Muscle layer of duodenum (tissue), 2 donors: Measurements from ENCODE around the gene ARL8A.

Experiments
- H3K27ac ChIP-seq: one replicate; pipeline ENCODE4 v1.7.0; 2013; ENCODE audit warnings: mild to moderate bottlenecking, low read length
- H3K27me3 ChIP-seq: one replicate; pipeline ENCODE4 v1.7.0; 2013; ENCODE audit warnings: low read depth, mild to moderate bottlenecking, control low read depth, low read length
- H3K36me3 ChIP-seq, 2 donors: one replicate each; pipeline ENCODE4 v1.7.0; 2013; ENCODE audit warnings: low read length in 2 of 2, control low read depth in 1 of 2, mild to moderate bottlenecking in 1 of 2; ENCODE audit not compliant: insufficient read depth in 2 of 2, control insufficient read depth in 1 of 2
- H3K4me1 ChIP-seq, 2 donors: one replicate each; pipeline ENCODE4 v1.7.0; 2013; ENCODE audit warnings: low read length in 2 of 2, mild to moderate bottlenecking in 2 of 2, control low read depth in 1 of 2, moderate library complexity in 1 of 2; ENCODE audit not compliant: insufficient read depth in 2 of 2, control insufficient read depth in 1 of 2
- H3K4me3 ChIP-seq, 2 donors: one replicate each; pipeline ENCODE4 v1.7.0; 2013; ENCODE audit warnings: low read length in 2 of 2, low read depth in 1 of 2, mild to moderate bottlenecking in 1 of 2
- H3K9me3 ChIP-seq, 2 donors: one replicate each; pipeline ENCODE4 v1.7.0; 2013; ENCODE audit warnings: low read length in 2 of 2, control low read depth in 1 of 2, mild to moderate bottlenecking in 1 of 2; ENCODE audit not compliant: control insufficient read depth in 1 of 2
- donor health status: healthy.

ARL8A gene

DNA sequence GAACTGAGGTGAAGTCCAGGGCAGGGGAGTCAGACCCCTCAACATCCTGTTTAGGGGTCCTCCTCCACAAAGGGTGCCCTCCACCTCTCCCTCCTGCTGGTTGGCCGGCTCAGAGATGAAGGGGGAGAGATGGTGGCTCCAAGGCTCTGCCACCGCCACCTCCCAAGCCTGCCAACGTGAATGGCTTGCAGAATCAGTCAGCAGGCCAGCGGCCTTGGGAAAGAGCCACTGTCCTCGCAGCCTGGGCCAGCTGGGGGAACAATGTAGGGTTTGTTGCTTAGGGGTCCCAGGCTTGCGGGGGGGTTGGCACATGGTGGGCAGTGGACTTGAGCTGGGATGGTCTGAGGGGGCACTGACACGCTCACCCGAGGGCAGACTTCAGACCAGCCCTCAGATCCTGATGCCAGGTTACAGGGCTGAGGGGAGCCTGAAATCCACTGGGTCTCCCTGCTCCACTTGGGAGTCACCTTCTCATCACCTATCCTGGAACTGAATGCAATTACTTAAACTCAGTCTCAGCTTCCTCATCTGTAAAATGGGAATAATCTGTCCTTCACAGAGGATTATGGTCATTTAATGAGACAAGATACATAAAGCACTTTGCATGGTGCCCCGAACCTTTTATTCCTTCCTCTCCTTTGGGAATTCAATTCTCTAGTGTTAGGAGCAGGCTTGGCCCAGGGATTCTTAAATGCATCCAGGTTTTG lies 13.6 kb downstream of the ARL8A start:
- Histone ChIP-seq H3K27ac (no peak overlapping the region), H3K4me3 (no peak overlapping the region), H3K4me1 (peaks cover 19 to 38% of the 10 kb centered on the region in 2 donors), H3K9me3 (no peaks in the 10 kb centered on the region), H3K27me3 (no peaks in the 10 kb centered on the region), H3K36me3 (peaks cover 5 to 20% of the 10 kb centered on the region in 2 donors)

DNA sequence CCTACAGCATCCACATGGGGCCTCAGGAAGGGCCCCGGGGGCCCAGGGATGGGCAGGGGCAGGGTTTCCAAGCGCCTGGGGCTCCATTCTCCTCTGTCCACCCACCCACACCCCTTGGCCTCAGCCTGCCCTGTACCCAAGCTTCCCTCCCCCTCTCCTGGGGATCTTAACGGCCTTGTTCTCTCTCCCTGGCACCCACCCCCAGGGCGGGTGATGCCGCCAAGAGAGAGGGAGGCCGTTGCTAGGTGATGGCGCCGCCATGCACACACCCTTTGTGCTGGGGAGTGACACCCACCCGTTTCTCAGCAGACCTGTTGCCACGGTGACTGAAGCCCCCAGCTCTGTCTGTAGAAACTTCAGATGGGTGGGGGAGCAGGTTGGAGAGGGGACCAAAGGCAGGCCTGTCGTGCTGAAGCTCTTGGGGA lies 14.2 kb downstream of the ARL8A start:
- Histone ChIP-seq H3K27ac (no peak overlapping the region), H3K4me3 (no peak overlapping the region)

DNA sequence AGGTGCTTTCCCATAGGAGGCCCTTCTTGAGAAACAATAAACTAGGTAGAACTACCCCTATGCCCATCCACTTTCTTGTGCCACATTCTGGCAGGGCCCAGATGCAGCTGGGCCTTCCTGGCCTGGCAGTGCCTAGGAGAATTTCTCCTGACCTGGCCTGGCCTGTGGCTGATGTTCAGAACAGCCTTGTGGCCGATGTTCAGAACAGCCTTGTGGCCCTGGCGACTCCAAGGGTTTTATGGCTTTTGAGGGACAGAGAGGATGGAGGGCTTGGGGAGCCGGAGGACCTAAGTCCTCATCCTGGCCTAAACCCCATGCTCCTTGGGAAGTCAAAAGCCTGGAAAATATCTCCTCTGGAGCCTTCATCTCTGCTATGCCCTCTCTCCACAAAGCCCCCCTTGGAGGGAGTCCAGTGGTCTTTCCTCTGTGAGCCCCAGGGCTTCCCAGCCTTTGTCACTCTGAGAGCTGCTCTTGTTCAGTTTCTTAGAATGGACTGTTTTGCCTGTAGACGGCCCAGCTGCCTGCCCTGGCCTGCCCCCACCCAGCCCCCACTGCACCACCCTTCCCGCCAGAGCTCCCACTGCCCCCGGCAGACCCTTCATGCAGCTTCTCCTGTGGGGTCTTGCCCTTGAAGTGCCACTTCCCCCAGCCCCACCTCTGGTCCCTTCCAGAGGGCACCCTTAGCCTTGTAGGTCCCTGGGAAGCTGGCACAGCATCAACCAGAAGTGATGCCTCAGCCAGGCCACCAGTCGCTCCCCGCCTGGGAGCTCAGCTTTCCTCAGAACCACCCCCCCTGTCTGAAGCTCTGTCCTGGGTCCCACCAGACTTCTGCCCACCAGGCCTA lies 14.9 kb downstream of the ARL8A start:
- H3K4me1 ChIP-seq = peaks cover 19 to 38% of the 10 kb centered on the region in 2 donors
- no peaks in the 10 kb centered on the region for H3K27me3 ChIP-seq
- H3K9me3 ChIP-seq = no peaks in the 10 kb centered on the region
- no peak overlapping the region for H3K27ac ChIP-seq
- no peak overlapping the region for H3K4me3 ChIP-seq
- peaks cover 2 to 11% of the 10 kb centered on the region in 2 donors for H3K36me3 ChIP-seq

More for the DNA sequence above, 14.2 kb downstream of the ARL8A start:
- H3K27me3 ChIP-seq = no peaks in the 10 kb centered on the region
- peaks cover 5 to 14% of the 10 kb centered on the region in 2 donors for H3K36me3 ChIP-seq
- H3K9me3 ChIP-seq = no peaks in the 10 kb centered on the region
- peaks cover 19 to 38% of the 10 kb centered on the region in 2 donors for H3K4me1 ChIP-seq

DNA sequence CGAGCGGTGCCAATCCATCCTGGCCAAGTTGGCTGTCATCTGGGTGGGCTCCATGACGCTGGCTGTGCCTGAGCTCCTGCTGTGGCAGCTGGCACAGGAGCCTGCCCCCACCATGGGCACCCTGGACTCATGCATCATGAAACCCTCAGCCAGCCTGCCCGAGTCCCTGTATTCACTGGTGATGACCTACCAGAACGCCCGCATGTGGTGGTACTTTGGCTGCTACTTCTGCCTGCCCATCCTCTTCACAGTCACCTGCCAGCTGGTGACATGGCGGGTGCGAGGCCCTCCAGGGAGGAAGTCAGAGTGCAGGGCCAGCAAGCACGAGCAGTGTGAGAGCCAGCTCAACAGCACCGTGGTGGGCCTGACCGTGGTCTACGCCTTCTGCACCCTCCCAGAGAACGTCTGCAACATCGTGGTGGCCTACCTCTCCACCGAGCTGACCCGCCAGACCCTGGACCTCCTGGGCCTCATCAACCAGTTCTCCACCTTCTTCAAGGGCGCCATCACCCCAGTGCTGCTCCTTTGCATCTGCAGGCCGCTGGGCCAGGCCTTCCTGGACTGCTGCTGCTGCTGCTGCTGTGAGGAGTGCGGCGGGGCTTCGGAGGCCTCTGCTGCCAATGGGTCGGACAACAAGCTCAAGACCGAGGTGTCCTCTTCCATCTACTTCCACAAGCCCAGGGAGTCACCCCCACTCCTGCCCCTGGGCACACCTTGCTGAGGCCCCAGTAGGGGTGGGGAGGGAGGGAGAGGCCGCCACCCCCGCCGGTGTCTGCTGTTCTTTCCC lies 16.5 kb downstream of the ARL8A start:
- no peaks in the 10 kb centered on the region for H3K9me3 ChIP-seq
- H3K4me1 ChIP-seq = peaks cover 16 to 28% of the 10 kb centered on the region in 2 donors
- H3K27me3 ChIP-seq = no peaks in the 10 kb centered on the region
- H3K4me3 ChIP-seq = no peak overlapping the region
- no peak overlapping the region for H3K27ac ChIP-seq
- H3K36me3 ChIP-seq = peaks cover 0 to 3% of the 10 kb centered on the region in 2 donors

DNA sequence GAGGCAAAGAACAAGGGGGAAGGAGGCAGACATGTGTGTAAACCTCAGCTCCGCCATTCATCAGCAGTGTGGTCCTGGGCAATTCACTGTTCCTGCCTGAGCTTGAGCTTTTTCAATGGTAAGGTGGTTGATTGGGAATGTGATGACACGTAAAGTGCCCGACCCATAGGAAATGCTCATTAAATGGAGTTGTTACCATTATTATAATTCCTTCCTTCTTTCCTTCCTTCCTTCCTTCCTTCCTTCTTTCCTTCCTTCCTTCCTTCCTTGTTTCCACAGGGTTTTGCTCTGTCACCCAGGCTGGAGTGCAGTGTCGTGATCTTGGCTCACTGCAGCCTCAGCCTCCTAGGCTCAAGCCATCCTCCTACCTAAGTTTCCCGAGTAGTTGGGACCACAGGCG lies 17.5 kb downstream of the ARL8A start:
- Histone ChIP-seq H3K27me3 (no peaks in the 10 kb centered on the region), H3K9me3 (no peaks in the 10 kb centered on the region), H3K4me1 (peaks cover 7 to 18% of the 10 kb centered on the region in 2 donors), H3K4me3 (no peak overlapping the region), H3K27ac (no peak overlapping the region), H3K36me3 (no peaks in the 10 kb centered on the region)

DNA sequence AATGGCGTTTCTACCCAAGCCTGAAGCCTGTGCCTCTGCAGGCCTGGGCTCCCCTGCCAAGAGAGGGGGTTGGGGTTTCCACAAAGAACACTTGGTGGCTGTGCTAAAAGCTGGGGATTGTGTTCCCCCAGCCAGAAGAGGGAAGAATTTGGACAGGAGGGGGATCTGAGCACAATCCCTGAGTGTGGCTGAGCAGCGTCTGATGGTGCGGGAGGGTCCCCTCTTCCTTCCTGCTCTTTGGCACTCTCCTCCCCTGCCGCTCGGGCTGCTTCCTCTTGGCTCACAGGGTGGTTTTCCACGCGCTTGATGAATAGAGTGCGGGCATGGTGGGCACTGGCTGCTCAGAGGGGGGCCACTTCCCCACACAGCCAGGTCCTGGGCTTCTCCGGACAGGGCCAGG lies 18.1 kb downstream of the ARL8A start:
- Histone ChIP-seq H3K9me3 (no peaks in the 10 kb centered on the region), H3K27ac (no peak overlapping the region), H3K36me3 (no peaks in the 10 kb centered on the region), H3K27me3 (no peaks in the 10 kb centered on the region), H3K4me3 (no peak overlapping the region), H3K4me1 (peaks cover 4 to 12% of the 10 kb centered on the region in 2 donors)

DNA sequence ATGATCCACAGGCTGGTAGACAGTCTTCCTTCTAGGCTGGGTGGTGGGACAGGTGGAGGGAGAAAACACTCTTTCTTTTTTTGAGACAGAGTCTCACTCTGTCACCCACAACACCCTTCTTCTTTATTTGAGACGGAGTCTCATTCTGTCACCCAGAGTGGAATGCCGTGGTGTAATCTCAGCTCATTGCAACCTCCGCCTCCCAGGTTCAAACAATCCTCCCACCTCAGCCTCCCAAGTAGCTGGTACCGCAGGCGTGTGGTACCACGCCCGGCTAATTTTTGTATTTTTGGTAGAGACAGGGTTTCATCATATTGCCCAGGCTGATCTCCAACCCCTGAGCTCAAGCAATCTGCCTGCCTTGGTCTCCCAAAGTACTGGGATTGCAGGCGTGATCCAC lies 18.9 kb downstream of the ARL8A start:
- no peaks in the 10 kb centered on the region for H3K9me3 ChIP-seq
- no peaks in the 10 kb centered on the region for H3K27me3 ChIP-seq
- H3K27ac ChIP-seq = no peak overlapping the region
- H3K36me3 ChIP-seq = no peaks in the 10 kb centered on the region
- no peak overlapping the region for H3K4me3 ChIP-seq
- H3K4me1 ChIP-seq = peaks cover 4 to 8% of the 10 kb centered on the region in 2 donors

DNA sequence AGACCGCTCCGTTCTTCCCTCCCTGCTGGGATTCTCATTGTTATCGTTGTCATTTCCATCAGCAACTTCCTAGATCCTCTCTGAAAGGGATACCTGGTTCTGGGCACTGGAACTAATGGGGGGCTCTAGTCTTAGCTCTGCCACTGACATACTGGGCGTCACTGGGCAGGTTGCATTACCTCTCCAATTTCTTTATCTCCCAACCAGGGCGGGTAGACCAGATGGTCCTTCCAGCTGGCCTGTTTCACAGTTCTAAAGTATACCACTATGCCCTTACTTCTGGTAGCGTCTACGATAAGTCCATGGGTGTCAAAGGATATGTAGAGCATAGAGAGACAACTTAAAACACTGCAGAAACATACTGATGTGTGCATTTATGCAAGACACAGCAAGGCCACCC lies 20.4 kb downstream of the ARL8A start:
- no peaks in the 10 kb centered on the region for H3K9me3 ChIP-seq
- peaks cover 0 to 8% of the 10 kb centered on the region in 2 donors for H3K4me1 ChIP-seq
- no peak overlapping the region for H3K27ac ChIP-seq
- H3K4me3 ChIP-seq = peak overlapping the region in 1 of 2 donors; percentile 6
- no peaks in the 10 kb centered on the region for H3K27me3 ChIP-seq
- H3K36me3 ChIP-seq = no peaks in the 10 kb centered on the region

DNA sequence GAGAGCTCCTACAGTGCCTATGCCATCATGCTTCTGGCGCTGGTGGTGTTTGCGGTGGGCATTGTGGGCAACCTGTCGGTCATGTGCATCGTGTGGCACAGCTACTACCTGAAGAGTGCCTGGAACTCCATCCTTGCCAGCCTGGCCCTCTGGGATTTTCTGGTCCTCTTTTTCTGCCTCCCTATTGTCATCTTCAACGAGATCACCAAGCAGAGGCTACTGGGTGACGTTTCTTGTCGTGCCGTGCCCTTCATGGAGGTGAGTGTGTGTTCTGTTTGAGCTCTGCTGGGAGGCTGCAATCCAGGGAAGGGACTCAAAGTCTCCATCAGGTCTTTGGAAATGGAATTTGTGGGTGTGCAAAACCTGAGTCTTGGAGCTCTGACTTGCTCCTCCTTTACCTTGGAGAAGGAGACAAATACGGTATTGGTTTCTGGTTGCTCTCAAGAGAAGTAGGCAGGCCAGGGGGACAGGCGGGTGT lies 21.2 kb downstream of the ARL8A start:
- H3K4me3 ChIP-seq = peak overlapping the region in 1 of 2 donors; percentile 6
- H3K36me3 ChIP-seq = no peaks in the 10 kb centered on the region
- H3K27me3 ChIP-seq = no peaks in the 10 kb centered on the region
- H3K9me3 ChIP-seq = no peaks in the 10 kb centered on the region
- H3K4me1 ChIP-seq = peaks cover 3 to 8% of the 10 kb centered on the region in 2 donors
- no peak overlapping the region for H3K27ac ChIP-seq

DNA sequence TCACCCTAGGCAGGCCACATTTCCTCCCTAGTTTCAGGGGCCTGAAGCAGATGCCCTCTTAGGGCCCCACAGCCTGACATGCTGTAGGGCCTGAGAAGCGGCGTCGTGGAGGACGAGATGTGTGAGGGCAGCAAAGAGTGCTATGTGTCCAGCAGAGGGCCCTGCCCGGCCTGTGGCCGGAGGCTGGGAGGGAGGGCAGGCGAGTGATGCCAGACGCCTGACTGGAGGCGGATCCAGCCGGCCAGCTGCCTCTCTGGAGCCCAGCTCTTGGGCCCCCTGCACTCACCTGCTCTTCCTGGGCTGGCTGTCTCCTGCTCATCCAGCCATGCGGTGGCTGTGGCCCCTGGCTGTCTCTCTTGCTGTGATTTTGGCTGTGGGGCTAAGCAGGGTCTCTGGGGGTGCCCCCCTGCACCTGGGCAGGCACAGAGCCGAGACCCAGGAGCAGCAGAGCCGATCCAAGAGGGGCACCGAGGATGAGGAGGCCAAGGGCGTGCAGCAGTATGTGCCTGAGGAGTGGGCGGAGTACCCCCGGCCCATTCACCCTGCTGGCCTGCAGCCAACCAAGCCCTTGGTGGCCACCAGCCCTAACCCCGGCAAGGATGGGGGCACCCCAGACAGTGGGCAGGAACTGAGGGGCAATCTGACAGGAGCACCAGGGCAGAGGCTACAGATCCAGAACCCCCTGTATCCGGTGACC lies 21.8 kb downstream of the ARL8A start, which contains the start of gene GPR37L1:
GPR37L1 (plus strand) TSS at position 279 of the 697 bp plus-strand sequence; CDS start at position 326, 47 bp downstream.
- Histone ChIP-seq H3K27ac (no peak within 1 kb of the TSS), H3K4me1 (peaks cover 3 to 8% of the 10 kb centered on the region in 2 donors), H3K27me3 (no peaks in the 10 kb centered on the region), H3K9me3 (no peaks in the 10 kb centered on the region), H3K4me3 (peak within 1 kb of the TSS in 1 of 2 donors; percentile 6), H3K36me3 (no peaks in the 10 kb centered on the region)
